ENCODE results near the gene ABCB11. TPM values are rescaled to one million over a fixed set of nuclear protein-coding genes. Genes with fewer than 3 reads are reported as not detected.

Gene ABCB11
- total and polyA plus RNA-seq, 8 donors: 0.18 to 0.58 TPM; not detected in 6

DNA sequence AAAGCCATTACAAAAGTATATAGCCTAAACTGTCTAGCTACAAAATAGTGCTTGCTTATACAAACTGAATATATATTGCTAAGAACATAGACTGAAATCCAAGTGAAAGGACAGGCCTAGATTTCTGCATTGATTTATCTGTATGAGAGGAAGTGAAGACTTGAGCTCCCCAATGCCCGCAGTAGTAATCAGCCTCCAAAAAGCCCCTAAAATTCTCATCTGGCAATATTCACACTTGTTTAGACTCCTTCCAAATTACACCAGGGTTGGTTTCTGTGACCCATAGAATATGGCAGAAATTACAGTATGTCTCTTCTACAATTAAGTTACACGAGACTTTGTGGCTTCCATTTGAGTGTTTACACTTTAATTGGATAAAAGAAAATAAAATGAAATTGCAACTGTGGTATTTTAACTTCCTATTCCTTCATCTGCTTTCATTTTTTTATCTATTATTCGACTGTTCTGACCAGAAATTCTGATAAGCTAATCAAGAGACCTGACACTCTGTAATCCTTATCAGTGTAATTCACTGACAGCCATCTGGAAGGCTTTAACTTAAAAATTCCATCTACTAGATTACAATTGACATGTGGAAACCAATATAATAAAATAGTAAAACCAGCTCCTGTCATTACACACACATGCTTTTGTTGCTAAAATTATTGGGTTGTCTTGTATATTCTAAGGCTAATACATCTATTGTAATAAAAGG, 21.1 kb downstream of the ABCB11 start:
- no peak overlapping the region for H3K27ac ChIP-seq
- 38 to 50% (median 45%) methylated on average over 3 of the region's 3 CpGs for whole genome bisulfite sequencing, 5 donors
- H3K9me3 ChIP-seq: no peaks in the 10 kb centered on the region
- H3K36me3 ChIP-seq: no peaks in the 10 kb centered on the region
- intact Hi-C loops (cut with DNase I; ENCODE audit: low total_unique reads): no loop called here
- TF ChIP-seq, protein P1, sequence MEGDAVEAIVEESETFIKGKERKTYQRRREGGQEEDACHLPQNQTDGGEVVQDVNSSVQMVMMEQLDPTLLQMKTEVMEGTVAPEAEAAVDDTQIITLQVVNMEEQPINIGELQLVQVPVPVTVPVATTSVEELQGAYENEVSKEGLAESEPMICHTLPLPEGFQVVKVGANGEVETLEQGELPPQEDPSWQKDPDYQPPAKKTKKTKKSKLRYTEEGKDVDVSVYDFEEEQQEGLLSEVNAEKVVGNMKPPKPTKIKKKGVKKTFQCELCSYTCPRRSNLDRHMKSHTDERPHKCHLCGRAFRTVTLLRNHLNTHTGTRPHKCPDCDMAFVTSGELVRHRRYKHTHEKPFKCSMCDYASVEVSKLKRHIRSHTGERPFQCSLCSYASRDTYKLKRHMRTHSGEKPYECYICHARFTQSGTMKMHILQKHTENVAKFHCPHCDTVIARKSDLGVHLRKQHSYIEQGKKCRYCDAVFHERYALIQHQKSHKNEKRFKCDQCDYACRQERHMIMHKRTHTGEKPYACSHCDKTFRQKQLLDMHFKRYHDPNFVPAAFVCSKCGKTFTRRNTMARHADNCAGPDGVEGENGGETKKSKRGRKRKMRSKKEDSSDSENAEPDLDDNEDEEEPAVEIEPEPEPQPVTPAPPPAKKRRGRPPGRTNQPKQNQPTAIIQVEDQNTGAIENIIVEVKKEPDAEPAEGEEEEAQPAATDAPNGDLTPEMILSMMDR (IDR thresholded peaks at IDR 0.05): no peak
- TF ChIP-seq EP300 (IDR thresholded peaks at IDR 0.05): no peak
- no peak for TF ChIP-seq POLR2AphosphoS5 (IDR thresholded peaks at IDR 0.05)
- TF ChIP-seq POLR2A (IDR thresholded peaks at IDR 0.05): no peak
- peaks cover 0 to 5% (median 0%) of the 10 kb centered on the region in 4 donors for H3K4me1 ChIP-seq
- no peak overlapping the region for H3K4me3 ChIP-seq
- no peaks in the 10 kb centered on the region for H3K27me3 ChIP-seq
- no peak for DNase-seq

- WGBS, 5 donors: 80 to 95% (median 86%) methylated on average over 2 of the region's 2 CpGs
- Histone ChIP-seq H3K4me1 (peaks cover 0 to 5% (median 0%) of the 10 kb centered on the region in 4 donors), H3K36me3 (no peaks in the 10 kb centered on the region), H3K27ac (no peak overlapping the region), H3K27me3 (no peaks in the 10 kb centered on the region), H3K4me3 (no peak overlapping the region), H3K9me3 (no peaks in the 10 kb centered on the region)
- TF ChIP-seq EP300 (IDR thresholded peaks at IDR 0.05) (no peak), POLR2AphosphoS5 (IDR thresholded peaks at IDR 0.05) (no peak), POLR2A (IDR thresholded peaks at IDR 0.05) (no peak)
- intact Hi-C loops (cut with DNase I; ENCODE audit: low total_unique reads): no loop called here
- DNase-seq: no peak
Observed at GRCh38 chr2:169007941-169008340, 23.2 kb downstream of the ABCB11 start.

- Histone ChIP-seq H3K4me3 (no peak overlapping the region), H3K27me3 (no peaks in the 10 kb centered on the region), H3K27ac (no peak overlapping the region), H3K4me1 (peaks cover 0 to 1% (median 0%) of the 10 kb centered on the region in 4 donors), H3K9me3 (no peaks in the 10 kb centered on the region), H3K36me3 (no peaks in the 10 kb centered on the region)
- intact Hi-C loops (cut with DNase I; ENCODE audit: low total_unique reads): no loop called here
- TF ChIP-seq, protein P1 (IDR thresholded peaks at IDR 0.05): no peak
- TF ChIP-seq EP300 (IDR thresholded peaks at IDR 0.05): no peak
- no peak for TF ChIP-seq POLR2A (IDR thresholded peaks at IDR 0.05)
- no peak for TF ChIP-seq POLR2AphosphoS5 (IDR thresholded peaks at IDR 0.05)
- 73 to 83% (median 81%) methylated on average over 3 of the region's 3 CpGs for WGBS, 5 donors
- no peak for DNase-seq
Observed at GRCh38 chr2:169007356-169007755, 23.8 kb downstream of the ABCB11 start.

DNA sequence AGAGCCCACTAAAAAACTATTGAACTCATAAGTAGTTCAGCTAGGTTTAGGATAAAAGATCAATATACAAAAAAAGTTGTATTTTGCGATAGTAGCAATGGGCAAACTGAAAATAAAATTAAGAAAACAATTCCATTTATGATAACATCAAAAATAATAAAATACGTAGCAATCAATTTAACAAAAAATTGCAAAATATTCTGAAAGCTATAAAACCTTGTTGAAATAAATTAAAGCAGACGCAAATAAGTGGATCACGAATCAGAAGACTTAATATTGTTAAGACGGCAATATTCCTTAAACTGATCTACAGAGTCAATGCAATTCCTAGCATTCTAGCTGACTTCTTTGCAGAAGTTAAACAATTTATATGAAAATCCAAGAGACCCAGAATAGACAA, 24.5 kb downstream of the ABCB11 start:
- H3K4me1 ChIP-seq: no peaks in the 10 kb centered on the region
- no peak overlapping the region for H3K27ac ChIP-seq
- DNase-seq: no peak
- no peaks in the 10 kb centered on the region for H3K36me3 ChIP-seq
- no peaks in the 10 kb centered on the region for H3K9me3 ChIP-seq
- intact Hi-C loops (cut with DNase I; ENCODE audit: low total_unique reads): no loop called here
- TF ChIP-seq EP300 (IDR thresholded peaks at IDR 0.05) (no peak), POLR2A (IDR thresholded peaks at IDR 0.05) (no peak), POLR2AphosphoS5 (IDR thresholded peaks at IDR 0.05) (no peak)
- TF ChIP-seq, protein P1 (IDR thresholded peaks at IDR 0.05): no peak
- no peaks in the 10 kb centered on the region for H3K27me3 ChIP-seq
- 94 to 99% (median 98%) methylated on average over 5 of the region's 5 CpGs for WGBS, 5 donors
- no peak overlapping the region for H3K4me3 ChIP-seq

DNA sequence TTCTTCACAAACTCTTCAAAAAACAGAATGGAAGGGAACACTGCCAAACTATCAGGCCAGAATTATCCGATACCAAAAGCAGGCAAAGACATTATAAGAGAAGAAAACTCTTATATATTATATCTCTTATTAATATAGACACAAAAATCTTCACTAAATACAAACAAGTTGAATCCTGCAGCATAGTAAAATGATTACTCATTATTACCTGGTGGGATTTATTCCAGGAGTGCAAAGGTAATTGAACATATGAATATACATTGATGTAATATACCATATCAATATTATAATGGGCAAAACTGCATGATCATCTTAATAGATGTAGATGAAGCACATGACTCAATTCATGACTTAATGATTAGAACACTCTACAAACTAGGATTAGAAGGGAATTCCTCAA, 25.1 kb downstream of the ABCB11 start:
- Histone ChIP-seq H3K27ac (no peak overlapping the region), H3K4me1 (no peaks in the 10 kb centered on the region), H3K36me3 (no peaks in the 10 kb centered on the region), H3K9me3 (no peaks in the 10 kb centered on the region), H3K4me3 (no peak overlapping the region), H3K27me3 (no peaks in the 10 kb centered on the region)
- no peak for DNase-seq
- 82 to 100% (median 97%) methylated on average over 1 of the region's 1 CpG for WGBS, 5 donors
- TF ChIP-seq, protein P1 (IDR thresholded peaks at IDR 0.05): no peak
- TF ChIP-seq POLR2AphosphoS5 (IDR thresholded peaks at IDR 0.05): no peak
- TF ChIP-seq EP300 (IDR thresholded peaks at IDR 0.05): no peak
- TF ChIP-seq POLR2A (IDR thresholded peaks at IDR 0.05): no peak
- intact Hi-C loops (cut with DNase I; ENCODE audit: low total_unique reads): no loop called here

All from stomach (tissue), 9 donors.